HG02884 (cell line): ENCODE measurements around the gene IGF2BP2.

Experiments
- ATAC-seq: cut with Tn5 transposase; IDR thresholded peaks from one replicate; pipeline ENCODE4 v1.9.1; 2021; ENCODE audit warnings: mild to moderate bottlenecking, moderate library complexity; ENCODE audit not compliant: unreplicated experiment

Gene IGF2BP2

GRCh38 chr3:185739264-185739701, 85.6 kb downstream of the IGF2BP2 start:
- no peak for ATAC-seq

- no peak for ATAC-seq
Measured at GRCh38 chr3:185737740-185738680, 86.8 kb downstream of the IGF2BP2 start.

GRCh38 chr3:185737020-185737419, 87.8 kb downstream of the IGF2BP2 start:
- no peak for ATAC-seq

- no peak for ATAC-seq
Measured at GRCh38 chr3:185734725-185735096, 90.1 kb downstream of the IGF2BP2 start.

- no peak for ATAC-seq
Measured at GRCh38 chr3:185733980-185734724, 90.7 kb downstream of the IGF2BP2 start.

GRCh38 chr3:185732782-185733181, 92.1 kb downstream of the IGF2BP2 start:
- ATAC-seq: no peak

- no peak for ATAC-seq
Measured at GRCh38 chr3:185730550-185730949, 94.3 kb downstream of the IGF2BP2 start.

DNA sequence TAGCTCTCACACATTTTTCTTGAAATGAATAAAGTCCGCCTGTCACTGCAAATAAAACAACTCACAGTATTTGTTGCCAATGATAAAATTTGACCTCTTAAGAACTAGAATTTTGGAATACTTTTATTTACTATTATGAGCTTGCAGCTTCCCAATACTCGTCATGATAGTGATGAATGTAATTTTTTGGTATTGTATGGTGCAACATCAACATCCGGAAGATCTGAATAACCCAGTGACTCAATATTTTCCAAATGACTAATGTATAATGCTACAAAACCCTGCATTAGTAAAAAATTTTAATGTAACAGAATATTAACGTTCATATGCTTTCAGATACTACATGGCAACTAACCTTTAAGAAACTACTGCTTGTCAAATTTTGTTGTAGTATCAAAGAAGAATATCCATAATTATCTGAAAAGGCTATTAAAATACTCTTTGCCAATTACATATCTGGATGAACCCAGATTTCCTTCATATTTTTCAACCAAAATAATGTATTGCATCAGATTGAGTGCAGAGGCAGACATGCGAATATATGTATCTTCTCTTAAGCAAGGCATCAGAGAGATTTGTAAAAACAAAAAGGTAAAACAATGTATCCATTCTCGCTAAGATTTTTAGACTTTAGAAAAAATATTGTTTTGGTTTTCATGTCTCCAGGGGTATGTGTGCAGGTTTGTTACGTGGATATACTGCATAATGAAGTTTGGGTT, 95.3 kb downstream of the IGF2BP2 start:
- ATAC-seq: no peak

- no peak for ATAC-seq
Measured at GRCh38 chr3:185728630-185729336, 96.1 kb downstream of the IGF2BP2 start.

GRCh38 chr3:185727873-185728272, 97.0 kb downstream of the IGF2BP2 start:
- ATAC-seq: no peak

DNA sequence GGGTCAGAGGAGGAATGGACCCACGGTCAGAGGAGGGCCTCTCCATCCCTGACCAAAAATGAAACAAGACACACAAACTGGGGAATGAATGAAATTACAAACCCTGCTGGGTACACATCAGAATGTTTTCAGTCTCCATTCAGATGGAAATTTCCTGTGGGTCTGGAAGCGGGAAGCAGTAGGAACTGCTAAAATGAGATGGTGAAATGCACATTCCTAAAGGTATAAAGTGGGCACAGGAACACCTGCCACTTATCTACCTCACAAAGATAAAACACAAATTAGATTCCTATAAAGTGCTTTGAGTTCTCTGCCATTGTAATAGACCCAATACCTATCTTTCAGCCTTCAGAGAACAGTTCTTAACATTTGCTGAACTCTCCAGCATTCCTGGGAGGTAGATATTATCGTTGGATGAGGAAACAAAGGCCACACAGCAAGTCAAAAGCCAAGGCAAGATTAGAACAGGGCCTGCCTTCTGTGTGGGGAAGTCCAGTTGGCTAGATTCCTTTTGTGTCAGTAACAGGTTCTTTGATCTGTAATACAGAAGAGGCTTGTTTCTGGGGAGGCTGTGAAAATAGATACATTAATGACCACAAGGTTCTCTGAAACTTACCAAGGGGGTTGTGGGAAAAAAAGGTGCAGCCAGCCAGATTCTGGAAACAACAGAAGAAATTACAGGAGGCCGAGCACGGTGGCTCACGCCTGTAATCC, 98.4 kb downstream of the IGF2BP2 start:
- no peak for ATAC-seq

DNA sequence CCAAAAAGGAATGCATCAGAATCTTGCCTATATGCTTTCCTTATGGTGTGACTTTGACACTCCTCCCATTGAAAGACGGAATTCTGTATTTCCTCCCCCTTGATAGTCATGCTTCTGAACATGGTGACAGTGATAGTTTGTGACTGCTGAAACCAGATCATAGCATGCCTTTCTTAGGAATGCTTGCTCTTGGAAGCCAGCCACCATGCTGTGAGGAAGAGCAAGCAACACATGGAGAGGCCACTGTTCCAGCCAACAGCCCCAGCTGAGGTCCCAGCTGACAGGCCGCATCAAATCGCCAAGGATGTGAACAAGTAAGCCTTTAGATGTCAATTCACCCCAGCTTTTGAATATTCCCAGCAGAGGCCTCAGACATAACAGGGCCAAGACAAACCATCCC, 100.1 kb downstream of the IGF2BP2 start:
- no peak for ATAC-seq

DNA sequence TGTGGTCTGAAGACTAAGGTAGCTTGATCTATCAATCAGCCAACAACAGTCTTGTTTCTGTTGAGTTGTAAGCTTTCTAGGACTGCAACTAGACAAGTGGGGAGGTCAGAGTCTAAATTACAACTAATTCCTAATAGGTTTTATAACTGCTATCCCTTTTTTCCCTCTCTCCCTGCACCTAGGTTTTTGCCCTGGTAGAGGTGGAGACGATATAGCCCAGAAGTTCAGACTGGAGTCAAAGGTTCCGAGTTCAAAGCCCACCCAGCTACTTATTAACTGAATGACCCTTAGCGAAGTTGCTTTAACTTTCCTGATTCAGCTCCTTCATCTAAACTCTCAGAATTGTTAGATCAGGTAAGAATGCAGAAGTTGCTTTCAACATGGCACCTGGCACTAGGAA, 100.6 kb downstream of the IGF2BP2 start:
- ATAC-seq: no peak

GRCh38 chr3:185722881-185723280, 102.0 kb downstream of the IGF2BP2 start:
- no peak for ATAC-seq

GRCh38 chr3:185721970-185722369, 102.9 kb downstream of the IGF2BP2 start:
- ATAC-seq: no peak

DNA sequence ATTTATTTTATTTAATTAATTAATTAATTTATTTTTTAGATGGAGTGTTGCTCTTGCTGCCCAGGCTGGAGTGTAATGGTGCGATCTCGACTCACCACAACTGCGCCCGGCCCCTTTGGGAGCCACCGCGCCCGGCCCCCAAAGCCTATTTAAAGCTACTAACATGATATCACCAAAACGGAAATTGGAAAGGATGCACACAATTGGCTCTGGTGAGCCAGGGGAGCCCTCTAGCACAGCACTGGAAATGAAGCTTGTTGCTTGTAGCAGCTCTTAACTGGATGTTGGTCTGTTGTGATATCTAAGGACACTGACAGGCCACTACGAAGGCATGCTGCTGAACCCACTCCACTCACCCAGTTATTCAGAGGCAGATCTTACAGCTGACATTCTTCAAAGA, 104.5 kb downstream of the IGF2BP2 start:
- ATAC-seq: no peak

DNA sequence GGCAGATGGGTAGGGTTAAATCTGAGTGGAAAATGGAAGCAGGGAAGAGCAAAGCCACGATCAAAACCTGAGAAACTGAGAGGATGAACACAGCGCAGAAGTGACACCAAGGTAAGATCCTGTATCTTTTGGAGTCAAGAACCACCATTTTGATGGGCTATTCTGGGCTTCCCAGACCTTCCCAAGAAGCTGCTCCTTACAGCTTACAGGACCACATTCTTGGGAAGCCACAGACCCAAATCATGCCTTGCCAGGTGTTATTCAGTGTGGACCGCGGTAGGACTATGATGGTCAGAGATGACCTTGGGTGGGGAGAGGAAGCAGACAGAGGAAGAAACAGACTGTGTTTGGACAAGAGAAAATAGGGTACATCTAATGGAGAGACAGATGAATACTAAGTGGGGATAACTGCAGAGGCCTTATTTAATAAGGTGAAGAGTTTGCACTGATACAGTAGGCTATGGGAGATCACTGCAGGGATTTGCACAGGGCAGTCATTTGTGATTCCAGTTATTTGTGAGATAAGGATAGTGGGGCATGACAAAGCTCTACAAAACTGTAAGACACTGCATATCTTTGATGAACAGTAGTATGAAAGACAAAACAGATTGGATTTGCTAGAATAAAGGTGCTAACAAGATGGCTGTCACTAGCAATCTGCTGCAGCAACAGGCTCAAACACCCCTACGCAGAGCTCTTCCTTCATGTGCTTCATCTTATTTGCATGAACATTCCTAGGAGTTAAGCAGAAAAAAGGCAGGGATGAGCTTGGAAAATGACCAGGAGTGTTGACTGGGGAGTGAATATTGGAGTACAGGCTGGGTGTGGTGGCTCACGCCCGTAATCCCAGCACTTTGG, 105.9 kb downstream of the IGF2BP2 start:
- no peak for ATAC-seq

GRCh38 chr3:185717627-185718402, 107.0 kb downstream of the IGF2BP2 start:
- no peak for ATAC-seq
